ENCODE data around the gene GFI1. TPM values are rescaled to one million over a fixed set of nuclear protein-coding genes. Genes with fewer than 3 reads are reported as not detected.

The GFI1 gene
- total and polyA plus RNA-seq, 2 donors (not counting 3 experiments of a cell fraction or from before 2014, with no cell fraction given): 0.11 to 0.22 TPM

- FAIRE-seq (no peak), DNase-seq (ENCODE audit: low read depth, low spot score) (no peak)
- H3K4me1 ChIP-seq (ENCODE audit: control insufficient read depth, extremely low read depth, insufficient read depth, low read length): no peaks in the 10 kb centered on the region
- no peak overlapping the region for H3K4me2 ChIP-seq (ENCODE audit: insufficient read depth, low read length)
- no peak overlapping the region for H3K9ac ChIP-seq (replicated peaks; ENCODE audit: extremely low read depth, insufficient read depth, low read length)
- no TSS peak for BruUV-seq (replicated peaks)
- no peaks in the 10 kb centered on the region for H4K20me1 ChIP-seq (replicated peaks; ENCODE audit: control insufficient read depth, extremely low read depth, insufficient read depth, low read length)
- no peaks in the 10 kb centered on the region for H3K79me2 ChIP-seq (ENCODE audit: control insufficient read depth, insufficient read depth, low read length)
- intact Hi-C loops (cut with micrococcal nuclease) (no loop called here), dilution Hi-C loops (cut with MboI; ENCODE audit: extremely low pct_ligation_motif_present, low sequenced_read_pairs) (no loop called here)
- no peaks in the 10 kb centered on the region for H3K9me1 ChIP-seq (replicated peaks; ENCODE audit: control insufficient read depth, extremely low read depth, insufficient read depth, low read length)
- POLR2A ChIA-PET: no interaction called here
- no peak overlapping the region for H2AFZ ChIP-seq (ENCODE audit: low read depth, low read length)
- no peak overlapping the region for H3K4me3 ChIP-seq (replicated peaks in 1 of 3; ENCODE audit: insufficient read depth in 1 of 3, low read depth in 1 of 3, low read length in 3 of 3)
- no peaks in the 10 kb centered on the region for H3K27me3 ChIP-seq (ENCODE audit: control insufficient read depth in 2 of 2, insufficient read depth in 2 of 2, low read length in 2 of 2)
- H3K27ac ChIP-seq (ENCODE audit: insufficient read depth, low read depth, low read length): no peak overlapping the region
- CTCF ChIA-PET: interaction anchor here (0.6 to 1.6 kb wide), 2 partner anchors 21 to 282 kb away, joined by 3 to 4 read pairs; no protein-coding TSS in a partner anchor
- H3K9me3 ChIP-seq (replicated peaks; ENCODE audit: control insufficient read depth, insufficient read depth, low read length): no peaks in the 10 kb centered on the region
- no peak for TF ChIP-seq POLR2AphosphoS5 (IDR thresholded peaks at IDR 0.05; ENCODE audit: insufficient read depth, low read depth, low read length)
- no peaks in the 10 kb centered on the region for H3K36me3 ChIP-seq (ENCODE audit: control insufficient read depth in 2 of 2, extremely low read depth in 1 of 2, insufficient read depth in 2 of 2, low read length in 2 of 2)
Measured at GRCh38 chr1:92516574-92516973, 29.8 kb upstream of the GFI1 start.

DNA sequence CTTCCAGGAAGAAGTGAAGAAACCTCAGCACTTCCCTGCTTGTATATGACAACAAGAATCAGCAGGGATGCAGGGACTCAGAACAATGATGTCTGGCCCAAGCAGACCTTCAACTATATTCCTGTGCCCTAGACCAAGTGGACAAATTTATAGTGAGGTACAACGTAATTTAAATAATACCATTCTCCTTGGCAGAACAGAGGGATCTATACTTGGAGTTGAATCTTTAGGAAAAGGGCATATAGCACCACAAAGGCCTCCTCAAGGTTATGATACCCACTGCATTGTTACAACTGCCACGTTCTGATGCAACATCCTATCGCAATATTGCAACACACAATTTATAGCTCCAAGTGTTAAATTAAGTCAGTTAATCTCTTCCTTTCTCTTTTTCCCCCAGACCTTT, 29.1 kb upstream of the GFI1 start:
- BruUV-seq (replicated peaks): no TSS peak
- DNase-seq (ENCODE audit: low read depth, low spot score): no peak
- intact Hi-C loops (cut with micrococcal nuclease) (no loop called here), dilution Hi-C loops (cut with MboI; ENCODE audit: extremely low pct_ligation_motif_present, low sequenced_read_pairs) (no loop called here)
- H4K20me1 ChIP-seq (replicated peaks; ENCODE audit: control insufficient read depth, extremely low read depth, insufficient read depth, low read length): no peaks in the 10 kb centered on the region
- no peak overlapping the region for H2AFZ ChIP-seq (ENCODE audit: low read depth, low read length)
- no peak overlapping the region for H3K4me2 ChIP-seq (ENCODE audit: insufficient read depth, low read length)
- no peak overlapping the region for H3K9ac ChIP-seq (replicated peaks; ENCODE audit: extremely low read depth, insufficient read depth, low read length)
- no peaks in the 10 kb centered on the region for H3K36me3 ChIP-seq (ENCODE audit: control insufficient read depth in 2 of 2, extremely low read depth in 1 of 2, insufficient read depth in 2 of 2, low read length in 2 of 2)
- ChIA-PET POLR2A (no interaction called here), CTCF (interaction anchor here (0.6 to 1.6 kb wide), 2 partner anchors 22 to 281 kb away, joined by 3 to 4 read pairs; no protein-coding TSS in a partner anchor)
- no peaks in the 10 kb centered on the region for H3K27me3 ChIP-seq (ENCODE audit: control insufficient read depth in 2 of 2, insufficient read depth in 2 of 2, low read length in 2 of 2)
- no peak overlapping the region for H3K27ac ChIP-seq (ENCODE audit: insufficient read depth, low read depth, low read length)
- no peaks in the 10 kb centered on the region for H3K79me2 ChIP-seq (ENCODE audit: control insufficient read depth, insufficient read depth, low read length)
- H3K9me1 ChIP-seq (replicated peaks; ENCODE audit: control insufficient read depth, extremely low read depth, insufficient read depth, low read length): no peaks in the 10 kb centered on the region
- no peak for FAIRE-seq
- H3K9me3 ChIP-seq (replicated peaks; ENCODE audit: control insufficient read depth, insufficient read depth, low read length): no peaks in the 10 kb centered on the region
- H3K4me1 ChIP-seq (ENCODE audit: control insufficient read depth, extremely low read depth, insufficient read depth, low read length): no peaks in the 10 kb centered on the region
- H3K4me3 ChIP-seq (replicated peaks in 1 of 3; ENCODE audit: insufficient read depth in 1 of 3, low read depth in 1 of 3, low read length in 3 of 3): no peak overlapping the region
- TF ChIP-seq FOS (IDR thresholded peaks at IDR 0.05; ENCODE audit: borderline replicate concordance, insufficient read depth, low read length): no peak
- TF ChIP-seq GATA2 (IDR thresholded peaks at IDR 0.05; ENCODE audit: insufficient read depth, insufficient read length, low read depth, low read length): no peak
- TF ChIP-seq, protein P1, sequence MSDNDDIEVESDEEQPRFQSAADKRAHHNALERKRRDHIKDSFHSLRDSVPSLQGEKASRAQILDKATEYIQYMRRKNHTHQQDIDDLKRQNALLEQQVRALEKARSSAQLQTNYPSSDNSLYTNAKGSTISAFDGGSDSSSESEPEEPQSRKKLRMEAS (IDR thresholded peaks at IDR 0.05; ENCODE audit: insufficient read depth, insufficient read length): no peak
- TF ChIP-seq POLR2A (IDR thresholded peaks at IDR 0.05; ENCODE audit: low read depth, low read length): no peak
- TF ChIP-seq JUN (IDR thresholded peaks at IDR 0.05; ENCODE audit: borderline replicate concordance, insufficient read depth, insufficient read length, low read depth): no peak
- TF ChIP-seq POLR2AphosphoS5 (IDR thresholded peaks at IDR 0.05; ENCODE audit: insufficient read depth, low read depth, low read length): no peak
- no peak for TF ChIP-seq CTCF (IDR thresholded peaks at IDR 0.05; ENCODE audit: extremely low read depth in 1 of 2, insufficient read depth in 1 of 2, low read depth in 1 of 2, low read length in 2 of 2)
- no peak for TF ChIP-seq EZH2 (IDR thresholded peaks at IDR 0.05; ENCODE audit: borderline replicate concordance, low read depth, low read length, severe bottlenecking)
- no peak for TF ChIP-seq MYC (IDR thresholded peaks at IDR 0.05; ENCODE audit: low read depth, low read length)
